Hematopoietic multipotent progenitor cell treated with erythropoietin and hydrocortisone succinate and interleukin-3 and kit ligand, for 6 days (in vitro differentiated cells): ENCODE measurements around the gene OTOF.

Experiments
- DNase-seq: peaks from one replicate; pipeline ENCODE4 v3.0.0-alpha.2; 2015

OTOF gene

DNA sequence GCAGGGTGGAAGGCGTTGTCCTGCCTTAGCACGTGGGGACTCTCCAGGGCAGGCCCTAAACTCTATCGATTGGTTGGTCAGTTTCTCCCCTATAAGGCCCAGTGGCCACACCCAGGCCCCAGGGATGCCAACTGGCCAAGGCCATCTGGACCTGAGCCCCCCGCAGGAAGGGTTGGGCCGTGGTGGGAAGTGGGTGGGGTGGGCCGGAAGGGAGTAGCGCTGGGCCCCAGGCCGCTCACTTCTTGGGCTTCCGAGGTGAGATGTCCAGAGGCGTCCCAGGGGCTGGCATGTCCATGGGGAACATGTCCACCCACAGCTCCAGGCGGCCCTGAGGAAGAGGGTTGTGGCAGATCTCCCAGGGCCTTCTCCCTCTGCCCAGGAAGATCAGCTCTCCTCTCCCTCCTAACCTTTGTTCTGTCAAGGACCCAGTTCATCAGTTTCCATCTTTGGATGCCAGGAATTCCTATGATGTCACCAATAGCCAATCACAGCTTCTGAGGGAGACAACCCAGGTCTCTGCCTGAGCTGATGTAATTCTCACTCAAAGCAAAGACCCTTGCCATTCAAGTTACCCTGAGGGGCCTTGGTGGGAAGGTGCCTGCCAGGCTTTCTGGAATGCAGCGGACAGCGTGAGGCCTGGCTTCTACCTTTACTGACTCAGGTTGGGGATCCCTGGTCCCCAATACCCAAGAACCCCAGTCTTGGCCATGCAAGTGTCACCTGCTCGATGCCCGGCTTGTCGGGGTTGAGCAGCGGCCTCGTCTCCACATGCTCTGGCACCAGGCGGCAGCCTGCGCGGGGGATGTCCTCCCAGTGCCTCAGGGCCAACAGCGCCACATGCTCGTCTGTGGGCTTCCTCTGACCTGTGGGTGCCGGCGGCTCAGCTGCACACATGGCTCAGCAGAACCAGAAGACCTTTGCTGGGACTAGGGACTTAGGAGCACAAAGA, 14.4 kb downstream of the OTOF start:
- DNase-seq = no peak

DNA sequence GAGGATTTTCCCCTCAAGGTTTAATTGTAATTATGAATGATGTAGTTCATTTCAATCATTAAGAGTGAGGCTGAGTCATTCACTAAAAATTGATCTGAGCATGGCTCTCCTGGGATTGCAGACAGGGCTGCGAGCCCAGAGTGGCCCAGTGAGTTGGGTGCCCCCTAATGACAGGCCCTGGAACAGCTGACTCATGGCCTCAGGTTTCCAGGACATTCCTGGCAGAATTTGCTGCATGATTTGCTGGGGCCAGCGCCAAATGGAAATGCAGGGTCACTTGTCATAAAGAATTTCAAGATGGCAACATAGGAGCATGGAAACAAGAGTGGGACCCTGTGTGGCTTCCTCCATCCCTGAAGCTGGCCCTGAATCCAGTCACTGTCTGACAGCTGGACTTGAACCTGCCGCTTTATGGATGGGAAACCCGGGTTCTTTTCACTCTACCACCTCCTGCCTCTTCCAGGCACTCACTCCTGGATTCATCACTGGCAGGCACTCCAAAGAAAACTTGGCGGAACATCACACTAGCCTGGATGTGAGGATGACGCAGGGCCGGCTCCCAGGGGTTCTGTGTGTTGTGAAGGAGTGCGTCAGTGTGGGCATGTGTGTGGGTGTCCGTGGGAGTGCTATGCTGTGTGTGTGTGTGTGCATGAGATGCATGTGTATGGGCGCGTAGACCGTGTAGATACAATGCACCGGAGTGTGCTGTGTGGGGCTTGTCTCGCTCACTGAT, 15.2 kb downstream of the OTOF start:
- DNase-seq = peak; percentile 47

DNA sequence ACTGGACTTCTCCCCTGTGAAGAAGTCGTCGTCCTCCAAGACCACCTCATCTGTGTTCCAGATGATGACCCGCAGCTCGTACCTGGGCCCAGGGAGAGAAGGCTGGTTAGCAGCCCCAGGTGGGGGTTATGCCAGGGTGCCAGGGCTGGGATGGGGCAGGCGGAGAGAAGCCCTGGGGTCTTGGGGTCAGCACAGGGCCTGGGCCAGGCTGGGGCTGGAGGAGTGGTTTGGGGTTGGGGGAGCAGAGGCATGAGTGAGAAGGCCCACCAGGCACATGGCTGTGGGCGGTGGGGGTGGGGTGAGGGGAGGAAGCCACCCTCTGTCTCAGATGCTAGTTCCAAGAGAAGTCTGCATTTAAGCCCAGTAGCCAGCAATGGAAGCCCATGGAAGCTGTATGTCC, 15.8 kb downstream of the OTOF start:
- DNase-seq = no peak

- no peak for DNase-seq
These were observed 16.3 kb downstream of the OTOF start for GRCh38 chr2:26461601-26462023.

DNA sequence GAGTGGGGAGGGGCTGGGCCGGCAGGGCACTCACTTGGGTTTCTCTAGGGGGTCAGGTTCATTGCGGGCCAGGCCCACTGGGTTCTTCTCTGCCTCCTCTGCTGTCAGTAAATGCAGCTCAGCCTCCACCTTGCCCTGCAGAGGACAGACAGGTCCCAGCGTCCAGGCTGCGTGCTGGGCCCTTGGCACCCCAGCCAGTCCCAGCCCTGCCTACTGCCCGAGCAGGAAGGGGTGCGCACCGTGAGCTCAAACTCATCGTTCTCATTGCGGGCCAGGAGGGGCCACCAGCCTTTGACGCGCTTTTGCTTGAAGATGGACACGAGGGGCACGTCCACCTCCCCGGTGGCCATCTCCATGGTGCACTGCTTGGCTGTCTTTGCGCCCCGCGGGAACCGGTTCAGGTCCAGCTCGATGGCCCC, 17.3 kb downstream of the OTOF start:
- no peak for DNase-seq

DNA sequence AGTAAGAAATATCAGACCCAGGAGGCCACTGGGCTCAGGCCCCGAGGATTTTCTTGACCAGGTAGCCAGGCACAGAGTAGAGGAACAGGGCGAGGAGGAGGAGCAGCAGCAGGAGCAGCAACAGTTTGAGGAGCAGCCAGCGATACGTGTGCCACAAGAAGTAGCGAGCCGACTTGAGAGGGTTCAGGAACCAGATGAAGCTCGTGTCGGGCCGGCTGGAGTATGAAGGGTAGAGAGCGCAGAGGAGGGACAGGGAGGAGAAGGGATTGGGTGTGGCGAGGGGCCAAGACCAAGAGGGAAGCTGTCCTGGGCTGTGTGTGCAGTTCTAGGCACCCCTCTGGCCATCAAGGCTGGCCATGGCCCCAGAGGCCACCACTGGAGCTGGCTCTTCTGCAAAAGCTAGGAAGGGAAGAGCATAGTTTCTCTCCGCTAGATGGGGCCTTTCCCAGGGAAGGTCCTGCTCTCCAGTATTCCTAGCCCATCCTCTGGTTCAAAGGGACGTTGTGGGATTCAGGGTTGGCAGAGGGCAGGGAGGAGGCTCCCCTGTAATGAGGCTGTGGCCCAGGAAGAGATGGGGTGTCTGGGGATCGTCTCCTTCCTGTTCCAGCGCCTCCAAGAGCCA, 17.8 kb downstream of the OTOF start:
- no peak for DNase-seq

DNA sequence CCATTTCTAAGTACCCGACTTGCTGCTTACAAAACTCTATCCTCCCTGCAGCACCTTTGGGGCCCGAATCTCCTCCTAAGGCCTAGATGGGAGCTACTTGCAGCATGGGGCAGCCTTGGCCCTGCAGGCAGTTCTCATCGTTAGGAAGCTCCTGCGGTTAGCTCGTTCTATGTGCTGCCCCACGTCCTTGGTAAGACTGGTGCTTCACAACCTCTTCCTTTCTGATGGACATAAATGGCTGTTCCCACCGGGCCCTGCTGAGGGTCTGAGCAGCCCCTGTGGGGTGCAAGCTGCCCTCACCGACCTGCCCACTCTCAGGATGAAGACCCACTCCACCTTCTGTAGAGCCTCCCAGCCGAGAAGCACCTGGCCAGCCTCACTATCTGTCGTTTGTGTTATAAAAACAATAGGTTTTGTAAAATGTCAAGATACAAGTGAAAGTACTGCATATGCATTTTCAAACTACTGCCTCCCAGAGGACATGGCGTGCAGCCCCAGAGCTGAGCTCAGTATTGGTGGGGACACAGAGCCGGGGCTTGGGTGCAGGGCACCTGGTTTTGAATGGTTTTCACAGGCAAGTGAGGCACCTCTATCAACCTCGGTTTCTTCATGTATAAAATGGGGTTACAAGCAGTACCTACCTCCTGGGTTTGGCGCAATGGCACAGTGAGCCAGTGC, 19.4 kb downstream of the OTOF start:
- DNase-seq = no peak

- DNase-seq = no peak
These were observed 20.1 kb downstream of the OTOF start for GRCh38 chr2:26457695-26458364.

DNA sequence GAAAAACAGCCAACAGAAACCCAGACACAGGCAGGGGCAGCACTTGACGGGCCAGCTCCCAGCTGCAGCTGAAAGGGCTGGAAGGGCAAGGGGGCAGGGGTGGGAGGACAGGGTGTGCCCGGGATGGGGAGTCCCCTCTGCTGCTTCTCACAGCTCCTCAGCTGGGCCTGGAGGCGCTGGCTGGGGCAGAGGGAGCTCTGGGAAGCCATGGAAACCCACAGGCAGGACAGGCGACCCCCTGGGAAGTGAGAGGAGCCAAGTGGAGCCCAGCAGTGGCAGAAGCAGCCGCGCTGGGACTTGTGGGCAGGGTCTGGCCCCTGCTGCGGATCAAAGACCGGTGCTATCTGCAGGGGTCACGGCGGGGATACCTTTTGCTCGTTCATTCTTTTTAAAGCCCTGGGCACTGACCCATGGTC, 20.7 kb downstream of the OTOF start:
- DNase-seq = no peak

DNA sequence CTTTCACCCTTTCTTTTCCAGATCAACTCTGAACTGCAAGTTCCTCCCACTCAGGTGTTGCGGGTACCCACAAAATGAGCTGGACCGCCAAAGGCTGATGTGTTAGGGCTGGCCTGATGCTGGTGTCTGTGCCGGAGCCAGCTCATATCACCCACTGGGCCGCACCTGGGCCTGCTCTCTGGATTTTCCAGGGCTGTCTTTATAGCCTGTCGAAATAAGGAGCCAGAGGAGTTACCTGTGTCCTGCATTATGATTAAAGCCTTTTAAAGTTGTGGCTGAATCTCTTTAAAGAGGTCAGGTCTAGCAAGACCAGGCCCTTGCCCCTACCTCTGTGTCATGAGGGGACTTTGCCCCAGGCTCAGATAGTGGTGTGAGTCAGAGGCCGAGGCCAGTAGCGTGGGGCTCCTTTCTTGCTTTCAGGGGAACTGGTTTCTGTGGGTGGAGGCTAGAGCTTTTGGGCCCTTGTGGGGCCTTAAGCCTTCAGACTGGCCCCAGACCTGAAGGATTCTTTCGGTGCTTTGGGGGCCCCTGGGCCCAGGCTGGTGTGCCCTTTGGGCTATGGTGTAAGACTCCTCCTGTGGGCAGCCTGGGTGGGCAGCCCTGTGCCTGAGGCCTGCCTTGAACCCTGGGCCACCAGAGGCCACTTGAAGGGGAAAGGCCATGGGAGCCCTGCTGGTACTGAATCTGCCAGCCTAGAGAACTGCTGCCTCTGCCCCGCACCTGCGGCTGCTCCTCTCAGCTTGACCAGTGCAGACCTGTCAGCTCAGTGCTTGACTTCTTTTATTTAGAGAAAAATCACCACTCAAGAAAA, 21.3 kb downstream of the OTOF start:
- DNase-seq = no peak

GRCh38 chr2:26455670-26456439, 22.1 kb downstream of the OTOF start:
- DNase-seq = no peak

GRCh38 chr2:26455037-26455669, 22.8 kb downstream of the OTOF start:
- no peak for DNase-seq

DNA sequence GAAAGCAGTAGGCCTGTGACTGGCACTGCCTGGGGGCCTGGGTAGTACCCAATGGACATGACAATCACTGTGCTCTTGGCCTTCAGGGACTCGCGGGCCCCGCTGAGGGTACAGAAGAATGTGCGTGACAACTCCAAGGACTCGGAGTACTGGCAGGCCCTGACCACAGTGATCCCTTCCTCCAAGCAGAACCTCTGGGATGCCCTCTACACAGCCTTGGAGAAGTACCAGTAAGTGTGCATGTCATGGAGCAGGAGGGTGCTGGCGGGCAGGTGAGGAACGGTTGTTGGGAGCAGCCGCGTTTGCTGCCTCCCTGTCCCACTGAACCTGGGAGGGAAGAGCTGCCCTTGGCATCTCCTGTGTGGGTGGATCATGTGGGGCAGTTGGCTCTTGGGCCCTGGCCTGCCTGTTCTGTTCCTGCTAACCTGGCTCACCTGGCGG, 23.3 kb downstream of the OTOF start:
- no peak for DNase-seq

- no peak for DNase-seq
These were observed 24.2 kb downstream of the OTOF start for GRCh38 chr2:26453421-26454329.

GRCh38 chr2:26451700-26452099, 26.2 kb downstream of the OTOF start:
- no peak for DNase-seq

GRCh38 chr2:26450031-26450635, 27.8 kb downstream of the OTOF start:
- DNase-seq = no peak

DNA sequence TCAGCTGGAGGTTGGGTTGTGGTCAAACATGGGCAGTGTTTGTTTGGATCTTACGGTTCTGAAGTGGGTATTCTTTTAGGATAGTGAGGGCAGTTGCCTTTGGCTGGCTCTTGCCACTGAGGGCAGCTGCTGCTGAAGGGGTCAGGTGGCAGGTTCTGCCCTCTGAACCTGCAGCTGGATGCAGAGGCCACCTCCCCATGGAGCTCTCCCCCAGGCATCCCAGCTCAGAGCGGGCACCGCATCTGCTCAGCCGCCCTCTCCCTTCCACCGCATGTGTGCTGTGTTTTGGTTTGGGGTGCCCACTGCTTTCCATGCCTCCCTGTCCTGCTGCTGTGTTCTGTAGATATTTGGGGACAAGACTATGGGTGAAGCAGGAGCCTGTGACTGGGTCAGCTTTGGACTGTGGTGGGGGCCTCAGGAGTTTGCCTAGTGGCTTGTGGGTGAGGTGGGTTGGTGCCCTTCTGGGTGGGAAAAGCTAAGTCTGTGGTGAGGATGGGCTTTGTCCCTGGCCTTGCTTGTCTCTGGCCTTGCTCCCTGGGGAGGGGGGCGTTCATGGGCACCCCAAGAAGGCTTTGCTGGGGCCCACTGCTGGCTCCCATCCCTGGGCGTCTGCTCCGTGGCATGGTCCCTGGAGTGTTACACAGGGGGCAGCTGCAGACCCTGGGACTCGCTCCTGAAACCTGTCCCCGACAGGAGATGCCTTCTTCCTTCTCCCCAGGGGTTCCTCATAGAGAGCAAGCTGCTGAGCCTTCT, 28.5 kb downstream of the OTOF start:
- DNase-seq = no peak

- DNase-seq = no peak
These were observed 29.3 kb downstream of the OTOF start for GRCh38 chr2:26448651-26449050.
